ENCODE measurements around the gene MAPK4. TPM values are rescaled to one million over a fixed set of nuclear protein-coding genes. Genes with fewer than 3 reads are reported as not detected.

Gene MAPK4
- total RNA-seq, 1 donor from 2014 or later, result 0.21 TPM

DNA sequence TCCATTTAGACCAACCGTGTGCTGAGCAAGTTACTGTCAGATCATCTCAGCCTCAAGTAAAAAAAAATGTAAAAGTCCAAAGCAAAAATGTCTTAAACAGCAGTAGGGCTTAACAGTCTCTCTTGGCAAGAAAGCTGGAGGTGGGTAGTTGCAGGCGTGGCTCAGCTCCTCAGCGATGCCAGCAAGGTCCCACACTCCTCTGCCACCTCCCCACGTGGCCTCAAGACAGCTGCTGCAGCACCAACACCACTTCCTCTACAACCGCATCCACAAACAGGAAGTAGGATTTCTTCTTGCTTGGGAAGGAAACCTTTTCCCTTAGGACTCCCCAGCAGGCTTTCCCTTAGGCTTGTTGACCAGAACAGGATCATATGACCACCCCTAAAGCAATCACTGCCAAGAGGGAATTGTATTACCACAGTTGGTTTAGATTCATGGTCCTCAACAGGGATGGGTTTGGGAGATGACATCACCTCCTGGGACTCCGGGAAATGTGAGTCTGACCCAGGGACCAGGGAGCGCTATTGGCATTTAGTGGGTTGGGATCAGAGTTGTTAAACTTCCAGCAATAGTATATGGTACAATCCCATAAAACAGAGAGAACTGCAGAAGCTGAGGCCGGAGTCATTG lies 97.1 kb downstream of the MAPK4 start:
- peaks cover 4% of the 10 kb centered on the region for H3K27me3 Mint-ChIP-seq (ENCODE audit: unreplicated experiment)
- no peak overlapping the region for H3K27ac Mint-ChIP-seq (ENCODE audit: unreplicated experiment)
- no peaks in the 10 kb centered on the region for H3K9me3 Mint-ChIP-seq (ENCODE audit: unreplicated experiment)
- no peak for DNase-seq (ENCODE audit: low spot score)
- no peaks in the 10 kb centered on the region for H3K4me1 Mint-ChIP-seq (ENCODE audit: unreplicated experiment)
- H3K36me3 Mint-ChIP-seq (ENCODE audit: low read depth, unreplicated experiment), result no peaks in the 10 kb centered on the region
- no peak overlapping the region for H3K4me3 Mint-ChIP-seq (ENCODE audit: unreplicated experiment)
- TF ChIP-seq CTCF (IDR thresholded peaks at IDR 0.05; ENCODE audit: unreplicated experiment), result no peak

DNA sequence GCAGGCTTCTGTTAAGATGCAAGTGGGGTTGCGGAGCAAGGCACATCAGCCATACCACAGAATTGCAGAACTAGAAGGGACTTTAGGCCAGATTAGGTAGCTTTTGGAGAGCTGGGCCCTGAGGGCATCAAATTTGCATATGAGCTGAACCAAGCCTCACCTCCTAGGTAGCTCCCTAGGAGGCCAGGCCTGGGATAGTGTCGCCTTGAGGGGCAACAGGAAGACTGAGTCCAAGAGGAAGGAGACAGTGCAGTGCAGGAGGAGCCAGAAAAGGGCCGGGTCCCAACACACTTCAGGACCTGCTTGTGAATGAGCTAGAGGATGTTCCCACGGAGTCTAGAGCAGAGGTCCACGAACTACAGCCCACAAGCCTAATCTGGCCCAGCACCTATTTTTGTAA lies 98.7 kb downstream of the MAPK4 start:
- Mint-ChIP-seq H3K9me3 (ENCODE audit: unreplicated experiment) (no peaks in the 10 kb centered on the region), H3K36me3 (ENCODE audit: low read depth, unreplicated experiment) (no peaks in the 10 kb centered on the region), H3K27ac (ENCODE audit: unreplicated experiment) (no peak overlapping the region), H3K27me3 (ENCODE audit: unreplicated experiment) (peaks cover 6% of the 10 kb centered on the region), H3K4me3 (ENCODE audit: unreplicated experiment) (no peak overlapping the region), H3K4me1 (ENCODE audit: unreplicated experiment) (no peaks in the 10 kb centered on the region)
- no peak for DNase-seq (ENCODE audit: low spot score)
- TF ChIP-seq CTCF (IDR thresholded peaks at IDR 0.05; ENCODE audit: unreplicated experiment), result no peak

- peaks cover 6% of the 10 kb centered on the region for H3K27me3 Mint-ChIP-seq (ENCODE audit: unreplicated experiment)
- no peaks in the 10 kb centered on the region for H3K36me3 Mint-ChIP-seq (ENCODE audit: low read depth, unreplicated experiment)
- H3K4me3 Mint-ChIP-seq (ENCODE audit: unreplicated experiment), result no peak overlapping the region
- H3K27ac Mint-ChIP-seq (ENCODE audit: unreplicated experiment), result no peak overlapping the region
- DNase-seq (ENCODE audit: low spot score), result no peak
- H3K4me1 Mint-ChIP-seq (ENCODE audit: unreplicated experiment), result no peaks in the 10 kb centered on the region
- no peaks in the 10 kb centered on the region for H3K9me3 Mint-ChIP-seq (ENCODE audit: unreplicated experiment)
- TF ChIP-seq CTCF (IDR thresholded peaks at IDR 0.05; ENCODE audit: unreplicated experiment), result no peak
These were observed 99.5 kb downstream of the MAPK4 start for GRCh38 chr18:50659091-50660003.

- Mint-ChIP-seq H3K4me1 (ENCODE audit: unreplicated experiment) (no peaks in the 10 kb centered on the region), H3K36me3 (ENCODE audit: low read depth, unreplicated experiment) (no peaks in the 10 kb centered on the region), H3K9me3 (ENCODE audit: unreplicated experiment) (no peaks in the 10 kb centered on the region)
These were observed 101.1 kb downstream of the MAPK4 start for GRCh38 chr18:50661013-50661412.

More at GRCh38 chr18:50661013-50661412, 101.1 kb downstream of the MAPK4 start:
- no peak for TF ChIP-seq CTCF (IDR thresholded peaks at IDR 0.05; ENCODE audit: unreplicated experiment)
- Mint-ChIP-seq H3K27ac (ENCODE audit: unreplicated experiment) (no peak overlapping the region), H3K4me3 (ENCODE audit: unreplicated experiment) (no peak overlapping the region), H3K27me3 (ENCODE audit: unreplicated experiment) (peaks cover 6% of the 10 kb centered on the region)
- DNase-seq (ENCODE audit: low spot score), result no peak

Data from endothelial cell (in vitro differentiated cells).